Keratinocyte (primary cell): ENCODE data around the gene TFRC.

ENCODE experiments used
- CTCF ChIP-seq, 3 experiments: IDR thresholded peaks in 1 of 3; conservative IDR thresholded peaks in 1 of 3; optimal IDR thresholded peaks in 1 of 3; 2 replicates in 2 of 3; 3 replicates in 1 of 3; pipeline versions ENCODE3 to v1.5.1; 2011; ENCODE audit warnings: low read length in 3 of 3, mild to moderate bottlenecking in 3 of 3, moderate library complexity in 2 of 3, control low read depth in 1 of 3, inconsistent platforms in 1 of 3; ENCODE audit not compliant: insufficient read depth in 2 of 3; ENCODE audit errors: extremely low read depth in 1 of 3
- EZH2 ChIP-seq: IDR thresholded peaks from one replicate; pipeline ENCODE4 v1.6.1; 2012; ENCODE audit warnings: inconsistent platforms, mild to moderate bottlenecking, low read length, moderate library complexity

GRCh38 chr3:196050597-196050996, 31.3 kb downstream of the TFRC start:
- TF ChIP-seq CTCF (optimal IDR thresholded peaks at IDR 0.05 in 1 of 3, IDR thresholded peaks at IDR 0.05 in 1 of 3, conservative IDR thresholded peaks at IDR 0.05 in 1 of 3; ENCODE audit: extremely low read depth in 1 of 3, insufficient read depth in 2 of 3, low read length in 3 of 3) (no peak), EZH2 (no peak)
